GM12878 (cell line): ENCODE results near the gene TYRO3. TPM values are rescaled to one million over a fixed set of nuclear protein-coding genes. Genes with fewer than 3 reads are reported as not detected.

Experiments used
- ATAC-seq: fragments of 200-7000 bp; cut with Tn5 transposase; 3 replicates; pipeline ENCODE4 v1.9.1; 2020; ENCODE audit warnings: mild to moderate bottlenecking, moderate library complexity
- BruUV-seq: library from RNA; stranded (reverse); fragments of 400-500 nt; replicated peaks from 2 replicates; lab custom pipeline; 2021; lab: Mats Ljungman, UMichigan
- CTCF ChIA-PET: fragments of 300-600 bp; sonication (Branson Sonifier 250); formaldehyde crosslinking; extraction: SDS; loops from one replicate; lab custom pipeline; 2021; ENCODE audit warnings: inconsistent platforms; lab: Yijun Ruan, JAX
- POLR2A ChIA-PET: fragments of 350-600 bp; formaldehyde crosslinking; extraction: SDS; loops from one replicate; lab custom pipeline; 2021; ENCODE audit warnings: inconsistent platforms; lab: Charles Lee
- RAD21 ChIA-PET: fragments of 300-600 bp; sonication (Branson Sonifier 250); formaldehyde crosslinking; loops from one replicate; lab custom pipeline; 2023; ENCODE audit warnings: antibody characterized with exemption; ENCODE audit not compliant: unreplicated experiment; lab: Charles Lee
- SMC1A ChIA-PET: fragments of 300-600 bp; sonication (Branson Sonifier 250); formaldehyde crosslinking; loops from one replicate; lab custom pipeline; 2023; ENCODE audit not compliant: unreplicated experiment, uncharacterized antibody; lab: Charles Lee
- DNase-seq: peaks from one replicate; pipeline ENCODE4 v3.0.0-alpha.2; 2011; ENCODE audit warnings: low read depth, low spot score
- FAIRE-seq: peaks from 3 replicates; lab custom pipeline; 2011; peaks lifted over from hg19 to GRCh38; lab: Jason Lieb, UNC
- H2AFZ ChIP-seq: 2 replicates; pipeline ENCODE4 v1.6.0; 2011; ENCODE audit warnings: low read depth, low read length, control low read depth; ENCODE audit not compliant: control insufficient read depth
- H3K27ac ChIP-seq: 2 replicates; pipeline ENCODE4 v1.5.1; 2011; ENCODE audit warnings: control low read depth; ENCODE audit not compliant: control insufficient read depth, insufficient read depth
- H3K27me3 ChIP-seq, 2 experiments: replicated peaks in 1 of 2; 2 replicates each; pipeline versions ENCODE4 v1.6.0 to v1.6.1; 2011; ENCODE audit warnings: low read length in 1 of 2; ENCODE audit not compliant: control insufficient read depth in 2 of 2, insufficient read depth in 2 of 2
- H3K36me3 ChIP-seq, 2 experiments: 2 replicates each; pipeline ENCODE4 v1.5.1; 2011; ENCODE audit warnings: low read length in 1 of 2; ENCODE audit not compliant: control insufficient read depth in 2 of 2, insufficient read depth in 2 of 2
- H3K4me1 ChIP-seq: 2 replicates; pipeline ENCODE4 v1.6.1; 2011; ENCODE audit warnings: mild to moderate bottlenecking, low read length, moderate library complexity, mixed read lengths; ENCODE audit not compliant: control insufficient read depth, insufficient read depth
- H3K4me2 ChIP-seq: 2 replicates; pipeline ENCODE4 v1.6.0; 2011; ENCODE audit warnings: control low read depth; ENCODE audit not compliant: control insufficient read depth, insufficient read depth
- H3K4me3 ChIP-seq: fragments of 200-600 bp; sonication (generic); 2 replicates; pipeline ENCODE4 v1.5.1; 2016
- H3K79me2 ChIP-seq: 2 replicates; pipeline ENCODE4 v1.6.0; 2011; ENCODE audit warnings: low read length; ENCODE audit not compliant: control insufficient read depth, insufficient read depth
- H3K9ac ChIP-seq: 2 replicates; pipeline ENCODE4 v1.8.0; 2011; ENCODE audit warnings: low read length, control low read depth, mixed read lengths; ENCODE audit not compliant: control insufficient read depth, insufficient read depth
- H3K9me3 ChIP-seq: replicated peaks from 3 replicates; pipeline ENCODE4 v1.5.1; 2011; ENCODE audit warnings: mild to moderate bottlenecking, low read length; ENCODE audit not compliant: control insufficient read depth, insufficient read depth
- H4K20me1 ChIP-seq: 2 replicates; pipeline ENCODE4 v1.6.0; 2011; ENCODE audit not compliant: control insufficient read depth, insufficient read depth
- ATF7 ChIP-seq: fragments of 450-650 bp; IDR thresholded peaks from 2 replicates; pipeline ENCODE4 v1.6.1; 2016; ENCODE audit warnings: low read depth, mild to moderate bottlenecking
- CBFB ChIP-seq: IDR thresholded peaks from 2 replicates; pipeline ENCODE4 v1.6.1; 2016; ENCODE audit warnings: antibody characterized with exemption, low read depth
- CTCF ChIP-seq, 3 experiments: IDR thresholded peaks in 2 of 3; conservative IDR thresholded peaks in 1 of 3; 2 replicates each; pipeline ENCODE4 v1.5.1; 2011; ENCODE audit warnings: low read depth in 3 of 3, low read length in 3 of 3, mild to moderate bottlenecking in 3 of 3, control low read depth in 2 of 3, moderate library complexity in 2 of 3, inconsistent platforms in 1 of 3, mixed read lengths in 1 of 3; ENCODE audit not compliant: control insufficient read depth in 2 of 3, insufficient read depth in 1 of 3; ENCODE audit errors: extremely low read depth in 1 of 3
- ELK1 ChIP-seq: IDR thresholded peaks from 2 replicates; pipeline ENCODE4 v1.6.1; 2012; ENCODE audit warnings: low read depth, low read length, improper control_type of control experiment
- IRF4 ChIP-seq: IDR thresholded peaks from 2 replicates; pipeline ENCODE4 v1.6.1; 2011; ENCODE audit warnings: low read depth, low read length
- MYC ChIP-seq: IDR thresholded peaks from 2 replicates; pipeline ENCODE4 v1.6.1; 2011; ENCODE audit warnings: mild to moderate bottlenecking, low read length, moderate library complexity, inconsistent platforms; ENCODE audit not compliant: insufficient read depth, insufficient replicate concordance, insufficient read length, severe bottlenecking
- NFYA ChIP-seq: IDR thresholded peaks from 2 replicates; pipeline ENCODE4 v1.6.1; 2011; ENCODE audit warnings: low read depth, mild to moderate bottlenecking, low read length, improper control_type of control experiment, borderline replicate concordance
- PML ChIP-seq: IDR thresholded peaks from 2 replicates; pipeline ENCODE4 v1.6.1; 2012; ENCODE audit warnings: low read length, inconsistent platforms
- POLR2AphosphoS2 ChIP-seq: IDR thresholded peaks from 2 replicates; pipeline ENCODE4 v1.6.1; 2011; ENCODE audit warnings: low read depth, mild to moderate bottlenecking, low read length, improper control_type of control experiment, moderate library complexity
- YBX1 ChIP-seq: fragments of 450-650 bp; IDR thresholded peaks from 2 replicates; pipeline ENCODE4 v1.6.1; 2016; ENCODE audit warnings: antibody characterized with exemption
- ZBTB33 ChIP-seq: fragments of 450-650 bp; IDR thresholded peaks from 2 replicates; pipeline ENCODE4 v1.6.1; 2017; ENCODE audit warnings: mild to moderate bottlenecking
- ZNF592 ChIP-seq: fragments of 450-650 bp; IDR thresholded peaks from 2 replicates; pipeline ENCODE4 v1.6.1; 2017; ENCODE audit warnings: mild to moderate bottlenecking, moderate library complexity
- whole genome bisulfite sequencing: methylation state at CpG from one replicate; pipeline ENCODE4 v1.1.6; 2016; ENCODE audit warnings: low lambda C conversion rate; ENCODE audit not compliant: insufficient replicate concordance, insufficient coverage; ENCODE audit errors: missing lambda C conversion rate; 5-methylcytosine and 5-hydroxymethylcytosine counted together
- in situ Hi-C: fragments of 300-500 bp; cut with MboI; formaldehyde crosslinking; loops from 9 replicates; pipeline ENCODE4 v1.14.3; 2018; ENCODE audit warnings: mixed read lengths
- intact Hi-C: fragments of 100-400 bp; cut with micrococcal nuclease; formaldehyde crosslinking; loops from one replicate; pipeline ENCODE4 v1.14.2; 2022; ENCODE audit not compliant: unreplicated experiment
- polyA plus RNA-seq, 11 experiments: library from polyadenylated mRNA; depleted of rRNA in 4 of 11; unstranded in 6 of 11; stranded (reverse) in 5 of 11; fragments of >200 nt; fragmentation: Nextera tagmentation in 4 of 11; fragmentation: Illumina TruSeq in 1 of 11; extraction: Ambion mirVana in 4 of 11; extraction: Trizol in 1 of 11; gene quantifications; 1 replicate in 1 of 11; 2 replicates in 10 of 11; pipeline versions ENCODE4 v1.2.1 to v1.2.3, GENCODE V29; 2011 to 2016; ENCODE audit warnings: inconsistent platforms in 2 of 11, missing spikeins in 2 of 11, low read depth in 1 of 11
- total RNA-seq, 4 experiments: library from RNA; depleted of rRNA in 3 of 4; stranded (reverse); fragments of >200 nt in 3 of 4; fragmentation: Illumina TruSeq in 1 of 4; extraction: Trizol in 1 of 4; gene quantifications; 2 replicates each; pipeline versions ENCODE4 v1.2.1 to v1.2.3, GENCODE V29; 2013 to 2021

Gene TYRO3
- total and polyA plus RNA-seq, 10 of the 15 experiments (the other 5 are each of a cell fraction or from before 2014, with no cell fraction given) = 0.06 to 0.28 (median 0.13) TPM; not detected in 4

- no peak for TF ChIP-seq POLR2AphosphoS2
- TF ChIP-seq, all 136 proteins: peak for 0
Observed at GRCh38 chr15:41573396-41573795, 14.4 kb downstream of the TYRO3 start (continued).

GRCh38 chr15:41574158-41574557, 15.1 kb downstream of the TYRO3 start:
- ChIA-PET POLR2A (no interaction called here), SMC1A (interaction anchor here (1.2 kb wide), 1 partner anchor 104 kb away, joined by 3 read pairs; no protein-coding TSS in a partner anchor), CTCF (interaction anchor here (1.0 to 1.1 kb wide), 2 partner anchors 11 to 109 kb away, joined by 3 read pairs; no protein-coding TSS in a partner anchor), RAD21 (no interaction called here)
- in situ Hi-C loops (no loop called here), intact Hi-C loops (no loop called here)
- ATAC-seq (no peak), DNase-seq (no peak), FAIRE-seq (no peak)
- H3K79me2 ChIP-seq = no peaks in the 10 kb centered on the region
- 48% methylated on average over 2 of the region's 2 CpGs for WGBS
- H4K20me1 ChIP-seq = no peaks in the 10 kb centered on the region
- no peak overlapping the region for H3K27ac ChIP-seq
- H2AFZ ChIP-seq = no peak overlapping the region
- BruUV-seq = no TSS peak
- no peak overlapping the region for H3K4me2 ChIP-seq
- peaks cover 0 to 1% of the 10 kb centered on the region in 2 experiments; a peak in 1 of 4 replicates for H3K27me3 ChIP-seq
- H3K4me3 ChIP-seq = no peak overlapping the region
- H3K4me1 ChIP-seq = no peaks in the 10 kb centered on the region
- no peaks in the 10 kb centered on the region for H3K9me3 ChIP-seq
- no peaks in the 10 kb centered on the region for H3K36me3 ChIP-seq
- no peak overlapping the region for H3K9ac ChIP-seq
- TF ChIP-seq PML = no peak
- TF ChIP-seq ZBTB33 = no peak
- no peak for TF ChIP-seq NFYA
- TF ChIP-seq MYC = no peak
- no peak for TF ChIP-seq CBFB
- TF ChIP-seq ATF7 = no peak
- TF ChIP-seq YBX1 = no peak
- no peak for TF ChIP-seq IRF4
- no peak for TF ChIP-seq CTCF (IDR thresholded peaks at IDR 0.05 in 2 of 3, conservative IDR thresholded peaks at IDR 0.05 in 1 of 3; ENCODE audit: control insufficient read depth in 2 of 3, extremely low read depth in 1 of 3, insufficient read depth in 1 of 3, low read depth in 3 of 3, low read length in 3 of 3)
- TF ChIP-seq ELK1 = no peak
- no peak for TF ChIP-seq ZNF592
